Vagina (tissue), 2 donors: ENCODE measurements around the gene XAB2.

ENCODE experiments used
- CTCF ChIP-seq, 3 experiments: fragments of 450-650 bp in 2 of 3; fragments of 200-600 bp in 1 of 3; sonication (generic) in 1 of 3; IDR thresholded peaks; one replicate each; pipeline ENCODE4 v1.5.1; 2017 to 2019; ENCODE audit warnings: antibody characterized with exemption in 3 of 3, mild to moderate bottlenecking in 2 of 3, moderate library complexity in 2 of 3
- POLR2A ChIP-seq, 2 donors: fragments of 450-650 bp; IDR thresholded peaks; one replicate each; pipeline ENCODE4 v1.6.1; 2017; ENCODE audit warnings: antibody characterized with exemption in 2 of 2, mild to moderate bottlenecking in 2 of 2, moderate library complexity in 2 of 2

- TF ChIP-seq POLR2A (IDR thresholded peaks at IDR 0.05) = no peak
- no peak for TF ChIP-seq CTCF (IDR thresholded peaks at IDR 0.05)
Observed at GRCh38 chr19:7676854-7677253, 47.5 kb upstream of the XAB2 start, which contains the start of gene MCEMP1.
